GM19438 (cell line): ENCODE measurements around the gene EMILIN3.

Experiments
- ATAC-seq: cut with Tn5 transposase; IDR thresholded peaks from one replicate; pipeline ENCODE4 v1.9.1; 2021; ENCODE audit warnings: low read depth; ENCODE audit not compliant: unreplicated experiment

Gene EMILIN3

GRCh38 chr20:41348430-41349172 lies 18.0 kb downstream of the EMILIN3 start:
- ATAC-seq = no peak

GRCh38 chr20:41347523-41348429 lies 18.8 kb downstream of the EMILIN3 start:
- ATAC-seq = no peak

- ATAC-seq = no peak
Observed at GRCh38 chr20:41345729-41346067, 20.9 kb downstream of the EMILIN3 start.

GRCh38 chr20:41344938-41345728 lies 21.5 kb downstream of the EMILIN3 start:
- no peak for ATAC-seq

GRCh38 chr20:41344477-41344876 lies 22.1 kb downstream of the EMILIN3 start:
- ATAC-seq = no peak

GRCh38 chr20:41342474-41343464 lies 23.8 kb downstream of the EMILIN3 start:
- no peak for ATAC-seq

- ATAC-seq = no peak
Observed at GRCh38 chr20:41340327-41341055, 26.1 kb downstream of the EMILIN3 start, which contains the start of gene LPIN3. Gene LPIN3 (plus strand): TSS chr20:41340821. CDS start chr20:41345804, 4,983 bp downstream.

GRCh38 chr20:41339957-41340326 lies 26.7 kb downstream of the EMILIN3 start:
- no peak for ATAC-seq

- ATAC-seq = no peak
Observed at GRCh38 chr20:41336711-41337492, 29.7 kb downstream of the EMILIN3 start.

GRCh38 chr20:41335591-41335990 lies 31.0 kb downstream of the EMILIN3 start:
- no peak for ATAC-seq

GRCh38 chr20:41334443-41335421 lies 31.9 kb downstream of the EMILIN3 start:
- no peak for ATAC-seq

GRCh38 chr20:41334036-41334435 lies 32.6 kb downstream of the EMILIN3 start:
- no peak for ATAC-seq

- no peak for ATAC-seq
Observed at GRCh38 chr20:41331731-41332130, 34.9 kb downstream of the EMILIN3 start.

- ATAC-seq = no peak
Observed at GRCh38 chr20:41330941-41331340, 35.7 kb downstream of the EMILIN3 start.

- no peak for ATAC-seq
Observed at GRCh38 chr20:41330343-41330720, 36.3 kb downstream of the EMILIN3 start.

GRCh38 chr20:41329435-41330342 lies 36.9 kb downstream of the EMILIN3 start:
- ATAC-seq = no peak
